NCI-H2196 treated with DMSO at 0.1 percent for 48 hours (cell line): ENCODE measurements around the gene ATAD1.
"Not testable (repeated sequence)": the region's sequence is repeated elsewhere in the genome, so short reads cannot be mapped to it uniquely, and the experiment has no call there.

Source experiments
- DNase-seq: peaks from one replicate; lab custom pipeline; 2025; ENCODE audit not compliant: unreplicated experiment; lab: John Stamatoyannopoulos, UW

ATAD1 gene

DNA sequence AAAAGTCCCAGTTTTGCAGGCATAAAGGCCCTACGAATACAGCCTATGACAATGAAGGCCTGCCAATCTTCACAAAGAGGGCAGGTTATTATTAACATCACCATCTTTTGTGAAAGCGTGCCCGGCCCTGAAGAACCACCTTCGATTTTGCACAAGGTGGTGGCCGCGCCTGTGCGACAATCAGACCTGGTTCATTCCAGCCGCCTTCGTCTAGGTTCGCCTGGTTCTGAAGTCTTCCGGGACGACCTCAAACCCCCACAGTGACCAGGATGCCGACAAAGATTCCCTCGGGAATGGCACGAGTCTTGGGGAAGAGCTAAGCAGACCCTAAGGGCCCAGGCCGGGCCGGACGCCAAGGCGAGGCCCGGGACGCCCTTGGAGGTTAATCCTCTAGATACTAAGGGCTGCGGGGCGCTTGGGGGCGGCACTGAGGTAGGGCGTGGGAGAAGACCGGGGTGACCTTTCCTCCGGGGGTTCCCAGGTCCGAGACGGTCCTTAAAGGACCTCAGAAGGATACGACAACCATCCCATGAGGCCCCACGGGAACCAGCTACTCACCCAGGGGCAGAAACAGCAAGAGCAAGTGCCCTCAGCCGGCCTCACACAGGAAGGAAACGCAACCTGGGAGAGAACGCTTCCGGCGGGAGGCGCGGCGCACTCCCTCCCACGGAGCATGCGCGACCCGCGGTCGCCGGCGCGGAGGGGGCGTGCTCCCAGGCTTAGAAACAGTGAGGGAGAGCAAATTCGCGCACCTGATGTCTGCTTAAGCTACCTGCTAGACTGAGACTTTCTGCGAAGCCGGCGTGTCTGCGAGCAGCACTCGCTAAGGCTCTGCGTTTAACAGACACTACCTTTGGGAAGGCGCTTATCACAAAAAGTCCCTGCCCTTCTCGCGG is at the start of gene ATAD1:
Gene ATAD1, minus strand, starts transcription at position 618 of the 896 bp plus-strand sequence. CDS start 3,627 bp downstream, outside the sequence.
- DNase-seq, result peak; percentile 58

DNA sequence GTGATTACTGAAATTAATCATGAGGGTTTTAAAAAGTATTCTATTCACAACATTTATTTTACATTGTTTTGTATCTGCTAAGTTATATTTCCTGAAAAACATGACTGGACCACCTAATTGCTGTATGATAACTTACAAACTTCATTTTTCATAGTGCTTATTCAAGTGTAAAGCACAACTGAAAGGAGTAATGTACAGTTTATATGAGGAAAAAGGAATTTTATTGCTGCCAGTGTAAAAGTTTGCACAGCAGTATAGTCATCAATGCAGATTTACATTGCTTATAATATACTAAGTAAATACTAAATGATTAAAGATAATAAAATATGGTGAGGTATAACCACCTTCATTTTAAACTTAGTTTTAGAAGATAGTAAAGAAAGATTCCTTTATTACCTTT is 49.4 kb upstream of the ATAD1 start:
- no peak for DNase-seq

DNA sequence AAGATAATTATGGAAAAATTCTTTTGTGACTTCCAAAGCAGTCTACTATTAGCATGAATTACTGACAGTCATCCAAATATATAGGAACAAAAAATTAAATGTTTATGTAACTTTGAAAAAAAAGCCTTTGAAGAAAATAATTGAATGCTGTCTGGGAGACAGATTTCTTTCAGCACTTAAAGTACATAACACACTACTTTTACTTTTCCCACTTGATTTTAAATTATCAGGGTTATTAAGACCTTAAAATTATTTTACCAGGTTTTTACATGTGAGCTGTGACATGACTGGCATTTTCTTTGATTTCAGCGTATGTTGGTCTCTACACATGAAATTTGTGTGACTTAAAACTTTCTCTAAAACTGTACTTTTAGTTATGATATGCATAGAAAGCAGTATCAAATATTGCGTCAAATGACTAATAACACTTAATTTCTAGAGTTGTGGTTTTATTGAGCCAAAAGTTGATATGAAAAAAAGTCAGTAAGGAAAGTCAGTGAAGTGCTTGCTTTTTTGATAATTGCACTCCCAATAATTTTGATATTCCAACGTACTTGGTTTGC is 48.5 kb upstream of the ATAD1 start:
- DNase-seq, result no peak

GRCh38 chr10:87865241-87865881 is 47.3 kb upstream of the ATAD1 start:
- no peak for DNase-seq

DNA sequence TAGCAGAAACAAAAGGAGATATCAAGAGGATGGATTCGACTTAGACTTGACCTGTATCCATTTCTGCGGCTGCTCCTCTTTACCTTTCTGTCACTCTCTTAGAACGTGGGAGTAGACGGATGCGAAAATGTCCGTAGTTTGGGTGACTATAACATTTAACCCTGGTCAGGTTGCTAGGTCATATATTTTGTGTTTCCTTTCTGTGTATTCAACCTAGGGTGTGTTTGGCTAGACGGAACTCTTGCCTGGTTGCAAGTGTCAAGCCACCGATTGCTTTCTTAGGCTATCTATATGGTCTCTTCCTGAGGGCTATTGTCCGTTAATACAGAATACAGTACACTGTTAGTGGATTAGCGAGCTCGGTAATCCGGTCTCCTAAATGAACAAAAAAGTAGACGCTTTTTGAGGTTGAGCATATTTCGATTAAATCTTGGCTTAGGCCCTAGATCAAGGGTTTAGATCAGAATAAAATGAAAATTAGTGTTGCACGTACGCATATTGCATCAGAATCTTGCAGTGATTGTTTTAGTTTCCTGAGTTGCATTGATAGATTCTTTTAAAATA is 46.6 kb upstream of the ATAD1 start:
- no peak for DNase-seq

DNA sequence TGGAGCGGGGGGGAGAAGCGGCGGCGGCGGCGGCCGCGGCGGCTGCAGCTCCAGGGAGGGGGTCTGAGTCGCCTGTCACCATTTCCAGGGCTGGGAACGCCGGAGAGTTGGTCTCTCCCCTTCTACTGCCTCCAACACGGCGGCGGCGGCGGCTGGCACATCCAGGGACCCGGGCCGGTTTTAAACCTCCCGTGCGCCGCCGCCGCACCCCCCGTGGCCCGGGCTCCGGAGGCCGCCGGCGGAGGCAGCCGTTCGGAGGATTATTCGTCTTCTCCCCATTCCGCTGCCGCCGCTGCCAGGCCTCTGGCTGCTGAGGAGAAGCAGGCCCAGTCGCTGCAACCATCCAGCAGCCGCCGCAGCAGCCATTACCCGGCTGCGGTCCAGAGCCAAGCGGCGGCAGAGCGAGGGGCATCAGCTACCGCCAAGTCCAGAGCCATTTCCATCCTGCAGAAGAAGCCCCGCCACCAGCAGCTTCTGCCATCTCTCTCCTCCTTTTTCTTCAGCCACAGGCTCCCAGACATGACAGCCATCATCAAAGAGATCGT is 46.0 kb upstream of the ATAD1 start:
- not testable (repeated sequence) for DNase-seq

DNA sequence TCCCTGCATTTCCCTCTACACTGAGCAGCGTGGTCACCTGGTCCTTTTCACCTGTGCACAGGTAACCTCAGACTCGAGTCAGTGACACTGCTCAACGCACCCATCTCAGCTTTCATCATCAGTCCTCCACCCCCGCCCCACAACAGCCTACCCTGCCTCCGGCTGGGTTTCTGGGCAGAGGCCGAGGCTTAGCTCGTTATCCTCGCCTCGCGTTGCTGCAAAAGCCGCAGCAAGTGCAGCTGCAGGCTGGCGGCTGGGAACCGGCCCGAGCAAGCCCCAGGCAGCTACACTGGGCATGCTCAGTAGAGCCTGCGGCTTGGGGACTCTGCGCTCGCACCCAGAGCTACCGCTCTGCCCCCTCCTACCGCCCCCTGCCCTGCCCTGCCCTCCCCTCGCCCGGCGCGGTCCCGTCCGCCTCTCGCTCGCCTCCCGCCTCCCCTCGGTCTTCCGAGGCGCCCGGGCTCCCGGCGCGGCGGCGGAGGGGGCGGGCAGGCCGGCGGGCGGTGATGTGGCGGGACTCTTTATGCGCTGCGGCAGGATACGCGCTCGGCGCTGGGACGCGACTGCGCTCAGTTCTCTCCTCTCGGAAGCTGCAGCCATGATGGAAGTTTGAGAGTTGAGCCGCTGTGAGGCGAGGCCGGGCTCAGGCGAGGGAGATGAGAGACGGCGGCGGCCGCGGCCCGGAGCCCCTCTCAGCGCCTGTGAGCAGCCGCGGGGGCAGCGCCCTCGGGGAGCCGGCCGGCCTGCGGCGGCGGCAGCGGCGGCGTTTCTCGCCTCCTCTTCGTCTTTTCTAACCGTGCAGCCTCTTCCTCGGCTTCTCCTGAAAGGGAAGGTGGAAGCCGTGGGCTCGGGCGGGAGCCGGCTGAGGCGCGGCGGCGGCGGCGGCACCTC is 45.3 kb upstream of the ATAD1 start, which contains the start of the genes KLLN and PTEN:
Gene KLLN, minus strand, starts transcription at position 481 of the 891 bp plus-strand sequence. CDS start 1,046 bp downstream, outside the sequence.
Gene PTEN, plus strand, starts transcription at position 573 of the 891 bp plus-strand sequence. CDS start 845 bp downstream, outside the sequence.
- DNase-seq, result peak; percentile 35

DNA sequence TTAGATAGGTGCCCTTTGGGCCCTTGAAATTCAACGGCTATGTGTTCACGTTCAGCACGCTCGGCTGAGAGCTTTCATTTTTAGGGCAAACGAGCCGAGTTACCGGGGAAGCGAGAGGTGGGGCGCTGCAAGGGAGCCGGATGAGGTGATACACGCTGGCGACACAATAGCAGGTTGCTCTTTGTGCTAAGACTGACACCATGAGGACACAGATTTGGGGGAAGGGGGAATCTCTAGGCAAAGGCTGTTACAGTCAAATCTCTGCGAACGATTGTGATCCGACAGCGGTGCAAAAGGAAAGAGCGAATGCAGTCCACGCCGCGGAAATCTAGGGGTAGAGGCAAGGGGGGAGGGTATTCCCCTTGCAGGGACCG is 44.6 kb upstream of the ATAD1 start:
- DNase-seq, result no peak

- no peak for DNase-seq
These were observed 44.1 kb upstream of the ATAD1 start for GRCh38 chr10:87861953-87862678.

DNA sequence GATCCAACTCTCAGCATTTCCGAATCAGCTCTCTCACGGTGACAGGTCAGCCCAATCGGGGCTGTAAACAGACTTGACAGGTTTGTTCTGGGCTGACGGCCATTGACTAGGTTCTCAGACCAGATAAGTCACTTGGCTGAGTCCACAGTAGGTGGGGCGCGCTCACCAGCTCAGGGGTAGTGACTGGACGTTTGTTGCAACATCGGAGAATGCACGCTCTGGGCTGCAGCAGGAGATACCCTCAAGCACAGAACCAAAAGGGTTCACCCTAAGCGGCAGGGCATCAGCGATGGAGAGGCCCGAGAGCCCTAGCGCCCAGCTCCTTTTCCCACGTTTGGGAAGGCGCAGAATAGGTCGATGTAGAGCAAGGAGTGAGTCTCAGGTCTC is 43.5 kb upstream of the ATAD1 start:
- no peak for DNase-seq

DNA sequence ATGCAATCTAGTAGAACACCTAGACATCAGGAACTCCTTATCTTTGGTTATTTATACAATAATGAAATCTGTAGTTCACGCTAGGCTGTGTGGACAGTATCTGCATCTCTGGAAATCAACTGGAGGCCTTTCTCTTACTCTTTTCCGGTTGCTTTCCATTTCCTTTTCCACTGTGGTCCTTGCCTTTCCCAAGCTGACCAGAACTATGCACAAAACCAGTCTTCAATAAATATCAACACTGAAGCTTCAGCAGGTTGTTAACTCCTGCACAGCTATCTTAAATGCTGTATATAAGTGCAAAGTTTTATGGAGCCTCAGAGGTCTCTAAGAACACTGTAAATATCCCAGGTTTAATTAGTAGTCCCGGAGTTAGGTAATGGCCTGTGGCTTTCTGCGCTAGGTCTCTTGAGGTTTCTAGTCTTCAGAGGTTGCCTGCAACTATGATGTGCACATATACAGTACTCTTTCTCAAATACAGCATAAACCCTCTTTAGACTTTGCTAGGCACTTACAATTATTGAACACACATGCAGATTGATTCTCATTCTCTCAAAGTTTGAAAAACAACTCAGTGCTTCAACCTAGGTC is 42.9 kb upstream of the ATAD1 start:
- DNase-seq, result no peak

- peak; percentile 36 for DNase-seq
These were observed 42.2 kb upstream of the ATAD1 start for GRCh38 chr10:87860156-87860795.

DNA sequence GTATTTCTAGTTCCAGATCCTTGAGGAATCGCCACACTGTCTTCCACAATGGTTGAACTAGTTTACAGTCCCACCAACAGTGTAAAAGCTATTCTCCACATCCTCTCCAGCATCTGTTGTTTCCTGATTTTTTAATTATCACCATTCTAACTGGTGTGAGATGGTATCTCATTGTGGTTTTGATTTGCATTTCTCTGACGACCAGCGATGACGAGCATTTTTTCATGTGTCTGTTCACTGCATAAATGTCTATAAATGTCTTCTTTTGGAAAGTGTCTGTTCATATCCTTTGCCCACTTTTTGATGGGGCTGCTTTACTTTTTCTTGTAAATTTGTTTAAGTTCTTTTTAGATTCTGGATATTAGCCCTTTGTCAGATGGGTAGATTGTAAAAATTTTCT is 37.6 kb upstream of the ATAD1 start:
- not testable (repeated sequence) for DNase-seq

GRCh38 chr10:87855247-87855646 is 37.2 kb upstream of the ATAD1 start:
- not testable (repeated sequence) for DNase-seq

GRCh38 chr10:87852089-87852488 is 34.1 kb upstream of the ATAD1 start:
- no peak for DNase-seq

GRCh38 chr10:87850742-87851205 is 32.7 kb upstream of the ATAD1 start:
- DNase-seq, result peak; percentile 8

DNA sequence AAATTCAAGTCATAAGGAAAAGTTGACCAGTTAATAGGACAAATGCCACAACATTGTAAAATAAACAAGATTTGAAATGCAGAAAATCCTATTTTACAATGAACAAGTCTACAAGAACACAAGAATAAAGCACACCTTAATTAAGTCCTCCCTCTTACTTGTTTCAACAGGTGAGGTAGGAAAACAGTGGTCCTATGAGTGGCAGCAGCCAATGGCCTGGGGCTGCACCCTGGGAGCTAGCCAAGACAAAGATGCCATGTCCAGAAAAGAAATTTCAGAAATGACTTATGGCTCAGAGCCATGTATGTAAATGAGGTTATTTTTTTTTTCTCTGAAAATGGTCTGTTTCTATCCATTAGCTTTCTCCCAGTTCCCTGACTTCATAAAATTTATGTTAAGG is 31.0 kb upstream of the ATAD1 start:
- no peak for DNase-seq

- no peak for DNase-seq
These were observed 29.5 kb upstream of the ATAD1 start for GRCh38 chr10:87847550-87847949.
